Hindlimb muscle (tissue), 1 donor: ENCODE measurements around the gene PBXIP1. TPM values are rescaled to one million over a fixed set of nuclear protein-coding genes. Genes with fewer than 3 reads are reported as not detected.
"Not testable (repeated sequence)": the region's sequence is repeated elsewhere in the genome, so short reads cannot be mapped to it uniquely, and the experiment has no call there.

Experiments used
- DNase-seq: peaks from one replicate; pipeline ENCODE4 v3.0.0-alpha.2; 2013
- polyA plus RNA-seq: library from polyadenylated mRNA; unstranded; fragments of 120-200 nt; gene quantifications from one replicate; pipeline ENCODE4 v1.2.1, GENCODE V29; 2013; ENCODE audit not compliant: insufficient read length

Gene PBXIP1
- polyA plus RNA-seq, 1 donor, result 175 TPM

DNA sequence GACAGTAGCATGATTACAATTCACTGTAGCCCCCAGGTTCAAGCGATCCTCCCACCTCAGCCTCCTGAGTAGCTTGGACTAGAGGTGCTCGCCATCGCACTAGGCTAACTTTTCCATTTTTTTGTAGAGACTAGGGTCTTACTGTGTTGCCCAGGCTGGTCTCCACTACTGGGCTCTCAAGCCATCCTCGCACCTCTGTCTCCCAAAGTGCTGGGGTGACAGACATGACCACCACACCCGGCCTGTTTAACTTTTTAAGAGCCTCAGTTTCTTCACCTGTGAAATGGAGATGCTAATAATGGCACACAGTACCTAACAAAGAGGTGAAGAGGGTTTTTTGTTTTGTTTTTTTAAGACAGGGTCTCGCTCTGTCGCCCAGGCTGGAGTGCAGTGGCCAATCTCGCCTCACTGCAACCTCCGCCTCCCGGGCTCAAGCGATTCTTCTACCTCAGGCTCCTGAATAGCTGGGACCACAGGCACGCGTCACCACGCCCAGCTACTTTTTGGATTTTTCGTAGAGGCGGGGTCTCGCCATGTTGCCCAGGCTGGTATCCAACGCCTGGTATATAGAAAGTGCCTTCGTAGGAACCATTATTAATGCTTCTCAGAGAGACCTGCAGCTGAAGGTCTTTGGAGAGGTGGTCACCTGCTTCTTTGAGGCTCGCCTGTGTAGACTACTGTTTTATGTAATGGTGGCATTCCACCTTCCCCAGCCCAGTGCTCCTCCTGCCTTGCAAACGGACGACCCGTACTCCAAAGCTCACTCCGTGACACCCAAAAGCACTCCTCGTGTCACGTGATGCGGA, 19.9 kb downstream of the PBXIP1 start:
- DNase-seq, result no peak

- DNase-seq, result no peak
Observed at GRCh38 chr1:154934358-154934948, 21.4 kb downstream of the PBXIP1 start.

GRCh38 chr1:154931940-154932487, 23.9 kb downstream of the PBXIP1 start:
- no peak for DNase-seq

DNA sequence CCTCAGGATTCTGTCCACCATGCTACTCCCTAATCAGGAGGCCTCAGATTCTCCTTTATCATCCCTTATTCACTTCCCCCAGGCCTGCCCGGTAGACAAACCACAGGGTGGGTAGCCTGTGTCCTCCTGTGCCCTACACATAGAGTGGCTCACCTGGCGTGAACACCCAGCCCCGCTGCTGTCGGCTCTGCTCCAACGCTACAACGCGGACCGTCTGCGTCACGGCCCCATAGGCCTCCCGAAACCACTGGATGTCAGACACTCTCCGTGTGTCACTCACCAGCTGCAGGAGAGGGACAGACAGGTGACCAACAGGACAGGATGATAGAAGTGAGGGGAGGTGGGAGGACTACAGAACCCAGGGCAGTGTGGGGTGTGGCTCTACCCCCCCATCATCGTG, 29.7 kb downstream of the PBXIP1 start:
- no peak for DNase-seq

DNA sequence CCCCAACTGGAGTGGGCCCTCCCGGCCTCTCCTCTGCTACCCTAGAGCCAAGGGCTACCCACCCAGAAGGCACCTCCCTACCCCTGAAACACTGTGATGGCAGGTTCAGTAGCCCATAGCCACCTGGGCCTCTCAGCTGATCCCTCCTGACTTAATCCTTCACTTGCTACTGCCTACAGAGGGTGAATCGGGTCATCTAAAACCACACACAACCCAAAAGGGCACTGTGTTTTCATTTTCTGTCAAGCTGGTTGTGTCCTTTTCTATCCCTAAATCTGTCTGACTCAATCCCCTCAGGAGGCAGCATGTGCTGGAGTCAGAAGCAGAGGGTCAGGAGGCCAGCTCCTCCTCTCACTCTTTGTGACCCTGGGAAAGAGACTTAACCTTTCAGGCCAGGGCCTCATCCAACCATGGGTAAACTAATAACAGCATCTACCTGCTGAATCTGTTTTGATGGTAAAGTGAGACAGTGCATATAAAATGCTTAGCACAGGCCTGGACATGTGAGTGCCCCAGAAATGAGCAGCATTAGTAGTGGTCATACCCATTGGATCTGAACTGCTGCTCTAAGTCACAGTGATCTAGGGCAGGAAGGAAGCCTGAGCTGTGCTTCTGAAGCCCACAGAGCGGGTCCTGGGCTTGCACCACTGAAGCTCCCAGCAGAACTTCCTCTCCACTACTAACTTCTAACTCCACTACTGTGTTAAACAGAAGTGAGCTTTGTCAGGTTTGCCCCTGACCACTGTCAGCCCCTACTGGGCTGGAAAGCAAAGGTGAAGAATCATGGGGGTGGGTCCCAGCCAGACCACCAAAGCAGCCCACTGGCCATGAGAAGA, 30.3 kb downstream of the PBXIP1 start:
- no peak for DNase-seq

- DNase-seq, result no peak
Observed at GRCh38 chr1:154923695-154924094, 32.2 kb downstream of the PBXIP1 start.

DNA sequence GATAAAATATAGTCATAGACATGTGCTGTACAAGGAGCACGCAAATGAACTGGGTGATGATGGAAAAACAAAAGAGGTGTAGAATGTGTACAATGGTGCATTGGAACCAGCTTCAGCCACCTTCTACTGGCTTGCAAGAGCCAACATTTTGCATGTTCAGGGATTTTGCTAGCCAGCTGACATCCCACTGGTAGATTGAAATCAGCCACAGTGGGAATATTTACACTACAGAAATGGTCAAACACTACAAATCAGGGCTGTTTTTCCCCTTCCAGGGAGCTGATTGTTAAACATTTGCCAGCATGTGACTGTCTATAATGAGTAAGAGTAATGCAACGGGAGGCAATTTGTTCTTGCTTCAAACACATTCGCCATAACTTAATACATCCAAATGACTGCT, 42.6 kb downstream of the PBXIP1 start:
- DNase-seq, result no peak

DNA sequence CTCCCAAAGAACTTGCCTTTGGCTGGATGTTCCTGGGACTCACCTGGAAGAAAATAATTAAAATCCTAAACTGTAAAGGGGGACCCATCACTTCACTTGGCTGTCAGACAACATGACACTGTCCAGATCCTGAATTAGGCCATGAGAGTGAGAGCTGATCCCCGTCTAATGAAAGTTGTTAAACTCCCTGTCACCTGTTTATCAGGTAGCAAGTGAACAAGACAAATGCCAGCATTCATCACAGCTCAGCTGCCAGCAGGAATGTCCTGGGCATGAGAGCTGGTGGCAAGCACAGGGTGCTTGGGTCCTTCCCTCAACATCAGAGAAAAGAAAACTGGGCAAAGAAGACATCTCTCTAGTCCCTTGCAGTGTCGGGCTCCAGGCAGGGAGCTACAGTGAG, 43.1 kb downstream of the PBXIP1 start:
- no peak for DNase-seq

DNA sequence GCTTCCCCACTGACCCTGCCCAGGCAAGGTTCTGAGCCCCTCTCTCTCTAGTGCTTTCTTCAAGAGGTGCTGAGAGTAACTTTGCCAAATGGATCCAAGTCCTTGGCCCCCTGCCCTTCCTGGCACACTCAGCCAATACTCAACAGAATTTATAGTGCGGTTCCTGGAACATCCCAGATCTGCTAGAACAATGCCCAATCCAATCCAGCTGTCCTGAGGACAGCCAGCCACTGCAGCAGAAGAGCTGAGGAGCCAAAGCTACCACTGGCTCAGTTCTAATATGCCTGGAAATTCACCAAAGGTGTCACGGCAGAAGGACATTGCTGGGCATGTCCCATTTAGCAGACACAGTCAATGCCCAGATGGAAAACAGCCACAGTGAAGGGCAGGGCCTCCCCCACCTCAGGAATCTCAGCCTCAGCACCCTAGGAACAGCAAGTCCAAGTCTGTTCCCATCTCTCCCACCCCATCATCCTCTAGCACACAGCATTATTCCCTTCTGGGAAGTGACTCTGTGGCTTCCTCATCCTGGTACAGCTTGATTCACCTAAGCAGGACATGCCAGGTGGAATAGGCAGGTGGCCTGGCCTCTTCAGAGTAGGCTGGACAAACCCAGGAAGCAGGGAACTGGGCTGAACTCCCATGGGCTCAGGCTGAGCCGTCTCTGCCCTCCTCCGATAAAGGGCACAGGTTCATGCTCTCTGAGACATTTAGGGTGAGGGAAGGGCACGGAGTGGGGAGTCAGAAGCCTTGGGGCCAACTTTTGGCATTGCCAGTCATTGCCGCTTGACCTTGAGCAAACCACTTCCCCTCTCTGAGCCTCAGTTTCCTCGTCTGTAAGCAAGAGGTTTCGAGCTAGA, 44.0 kb downstream of the PBXIP1 start:
- DNase-seq, result no peak

- no peak for DNase-seq
Observed at GRCh38 chr1:154910851-154911250, 45.0 kb downstream of the PBXIP1 start.

DNA sequence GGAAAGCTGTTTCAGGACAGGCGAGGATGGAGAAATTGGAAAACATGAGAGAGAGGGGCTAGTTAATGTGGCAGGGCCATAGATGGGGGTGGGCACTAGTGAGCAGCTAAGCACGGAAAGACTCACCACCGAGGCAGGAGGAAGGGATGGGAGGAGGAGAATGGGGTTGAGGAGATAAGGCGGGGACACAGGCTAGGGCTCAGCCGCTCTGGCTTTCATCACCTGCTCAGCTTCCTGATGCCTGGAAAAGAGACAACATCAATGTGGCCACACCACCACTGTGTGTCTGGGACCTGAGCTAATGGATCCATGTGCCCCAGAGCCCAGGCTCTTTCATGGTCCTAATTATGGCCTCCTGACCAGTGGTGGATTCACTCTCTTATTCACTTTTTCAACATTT, 47.0 kb downstream of the PBXIP1 start:
- DNase-seq, result no peak

DNA sequence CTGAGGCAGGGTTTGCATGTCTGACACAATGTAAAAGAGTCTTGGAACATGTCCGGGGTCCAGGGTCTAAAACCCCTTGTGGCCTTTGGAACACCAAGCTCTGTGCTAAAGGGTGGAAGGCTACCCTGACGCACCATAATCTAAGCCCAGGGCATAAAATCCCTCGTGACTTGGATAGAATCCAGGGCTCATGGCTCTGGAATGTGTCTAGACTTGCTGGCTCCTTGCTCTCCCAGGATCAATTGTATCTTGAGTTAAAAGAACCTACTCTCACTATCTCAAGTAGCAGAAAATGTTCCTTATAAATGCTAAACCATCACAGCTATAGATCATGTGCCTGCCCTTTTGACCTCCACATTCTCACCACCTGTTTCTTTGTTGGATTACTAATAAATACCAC, 47.8 kb downstream of the PBXIP1 start:
- not testable (repeated sequence) for DNase-seq

DNA sequence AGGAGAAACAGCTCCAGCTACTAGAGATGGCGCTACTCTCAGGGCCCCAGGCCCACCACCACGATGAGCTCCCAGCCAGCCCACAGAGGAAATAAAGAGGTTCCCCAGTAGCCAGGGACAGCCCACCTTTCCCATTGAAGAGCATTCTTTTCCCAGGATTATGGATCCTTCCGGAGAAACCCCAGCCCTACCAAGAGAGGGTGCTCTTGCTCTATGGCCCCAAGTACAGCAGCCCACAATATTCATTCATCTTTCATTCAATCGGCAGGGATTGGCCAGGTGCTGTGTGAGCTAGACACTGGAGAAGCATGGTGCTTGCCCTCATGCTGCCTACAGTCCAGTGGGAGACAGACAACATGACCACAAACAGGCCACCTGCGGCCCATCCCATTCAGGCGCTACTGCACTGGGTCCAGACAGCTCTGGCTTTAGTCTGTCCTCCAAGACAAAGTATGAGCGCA, 49.2 kb downstream of the PBXIP1 start:
- no peak for DNase-seq

- DNase-seq, result no peak
Observed at GRCh38 chr1:154902938-154903566, 52.8 kb downstream of the PBXIP1 start.

GRCh38 chr1:154901591-154901990, 54.3 kb downstream of the PBXIP1 start:
- DNase-seq, result no peak

DNA sequence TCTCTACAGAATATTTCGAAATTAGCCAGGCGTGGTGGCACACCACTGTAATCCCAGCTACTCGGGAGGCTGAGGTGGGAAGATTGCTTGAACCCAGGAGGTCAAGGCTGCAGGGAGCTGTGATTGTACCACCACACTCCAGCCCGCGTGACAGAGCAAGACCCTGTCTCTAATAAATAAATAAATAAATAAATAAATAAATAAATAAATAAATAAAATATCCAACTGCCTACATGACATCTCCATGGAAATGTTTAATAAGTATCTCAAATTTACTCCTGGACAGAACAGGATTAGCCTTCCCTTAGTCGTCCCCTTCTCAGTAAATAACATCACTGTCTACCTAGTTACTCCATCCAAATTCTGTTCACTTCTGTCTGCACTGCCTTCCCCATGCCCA, 56.9 kb downstream of the PBXIP1 start:
- no peak for DNase-seq

DNA sequence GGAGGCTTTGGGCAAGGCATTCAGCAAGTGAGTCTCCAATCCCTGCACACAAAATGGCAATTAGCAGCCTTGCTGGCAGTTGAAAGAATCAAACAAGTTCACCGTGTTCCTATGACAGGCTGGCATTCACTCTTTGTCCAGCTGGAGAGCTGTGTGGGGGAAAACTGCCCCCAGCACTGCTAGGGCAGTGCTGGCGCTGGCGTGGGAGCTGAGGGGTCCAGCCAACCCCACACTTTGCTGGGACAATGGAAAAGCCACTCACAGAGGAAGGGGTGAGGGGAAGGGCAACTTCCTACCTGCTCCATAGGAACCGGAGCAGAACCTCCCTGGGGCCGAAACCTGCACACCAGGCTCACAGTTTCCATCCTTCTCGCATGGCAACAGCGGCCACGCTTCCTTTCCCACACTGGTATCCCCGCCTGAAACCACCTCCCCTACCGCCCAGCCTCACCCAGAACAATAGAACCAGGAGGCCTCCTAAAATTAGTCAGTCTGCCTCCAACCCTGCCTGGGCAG, 59.1 kb downstream of the PBXIP1 start:
- DNase-seq, result no peak

DNA sequence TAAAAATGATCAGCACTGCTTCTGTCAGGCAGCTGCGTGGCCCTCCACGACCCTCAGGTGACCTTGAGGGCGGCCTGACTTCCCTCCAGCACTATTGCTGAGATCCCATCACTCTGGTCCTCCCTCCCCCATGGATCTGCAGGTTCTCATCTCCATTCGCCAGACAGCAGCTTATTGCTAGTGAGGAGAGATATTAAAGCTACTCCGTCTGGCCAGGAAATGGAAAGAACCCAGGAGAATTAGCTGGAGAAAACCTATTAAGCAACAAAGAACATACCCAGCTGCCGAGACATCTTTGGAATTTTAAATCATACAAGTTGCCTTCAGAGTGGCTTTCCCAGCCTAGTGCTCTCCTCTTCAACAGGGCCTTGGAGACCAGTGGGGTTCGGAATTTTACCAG, 60.1 kb downstream of the PBXIP1 start:
- DNase-seq, result no peak
